Amniotic stem cell (primary cell): Measurements from ENCODE around the gene BBS5.
"Not testable (repeated sequence)": the region's sequence is repeated elsewhere in the genome, so short reads cannot be mapped to it uniquely, and the experiment has no call there.

Experiments
- DNase-seq: peaks from one replicate; lab custom pipeline; 2025; lab: John Stamatoyannopoulos, UW

The BBS5 gene

DNA sequence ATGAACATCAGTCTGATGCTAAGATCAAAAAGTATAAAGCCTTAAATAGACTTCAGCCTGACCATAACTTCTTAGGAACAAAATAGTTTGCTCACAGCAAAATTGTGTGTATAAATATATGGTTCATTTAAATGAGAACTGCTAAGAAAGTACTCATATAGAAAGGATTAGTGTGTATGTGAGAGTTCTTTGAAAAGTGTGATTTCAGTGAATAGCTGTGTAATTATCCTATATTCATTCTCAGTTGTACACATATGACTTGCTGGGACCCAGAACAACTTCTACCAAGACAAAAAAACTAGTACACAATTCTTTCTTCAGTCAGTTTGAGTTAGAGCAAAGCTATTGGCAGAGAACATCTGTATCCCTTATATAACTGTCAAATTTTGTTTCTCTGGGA, 7.2 kb downstream of the BBS5 start:
- no peak for DNase-seq

- DNase-seq = no peak
These were observed 11.5 kb downstream of the BBS5 start for GRCh38 chr2:169490834-169491233.

DNA sequence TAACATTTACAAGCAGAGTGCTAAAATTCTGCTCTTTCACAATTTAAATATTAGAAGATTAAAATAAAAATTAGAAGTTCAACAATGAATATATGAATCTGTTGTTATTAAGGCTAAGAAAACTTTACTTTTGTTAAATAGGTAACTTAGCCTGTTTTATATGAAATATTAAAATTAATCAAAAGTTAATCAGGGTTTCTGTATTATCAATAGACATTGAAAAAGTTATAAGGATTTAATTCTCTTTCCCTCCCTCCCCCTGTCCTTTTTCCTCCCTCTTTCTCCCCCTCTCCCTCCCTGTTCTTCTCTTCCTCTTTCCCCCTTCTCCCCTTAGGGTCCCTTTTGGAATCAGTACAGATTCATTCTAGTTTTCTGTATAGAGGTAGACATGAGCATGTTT, 12.1 kb downstream of the BBS5 start:
- no peak for DNase-seq

DNA sequence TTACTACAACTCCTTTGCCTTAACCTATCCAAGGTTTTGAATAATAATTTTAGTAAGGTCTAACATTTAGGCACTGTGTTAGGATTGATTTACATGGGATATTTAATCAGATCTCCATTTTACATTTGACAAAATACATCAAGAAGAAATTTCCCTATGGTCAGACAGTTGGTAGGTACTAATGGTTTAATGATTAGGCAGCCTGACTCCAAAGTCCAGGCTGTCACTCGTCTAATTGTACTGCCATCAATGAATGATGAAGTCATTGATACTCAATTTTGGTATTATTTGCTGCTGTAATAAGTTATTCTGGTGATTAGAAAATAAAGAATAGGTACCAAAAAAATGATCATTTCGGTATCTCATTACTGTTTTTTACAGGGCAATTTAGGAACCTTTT, 14.1 kb downstream of the BBS5 start:
- no peak for DNase-seq

DNA sequence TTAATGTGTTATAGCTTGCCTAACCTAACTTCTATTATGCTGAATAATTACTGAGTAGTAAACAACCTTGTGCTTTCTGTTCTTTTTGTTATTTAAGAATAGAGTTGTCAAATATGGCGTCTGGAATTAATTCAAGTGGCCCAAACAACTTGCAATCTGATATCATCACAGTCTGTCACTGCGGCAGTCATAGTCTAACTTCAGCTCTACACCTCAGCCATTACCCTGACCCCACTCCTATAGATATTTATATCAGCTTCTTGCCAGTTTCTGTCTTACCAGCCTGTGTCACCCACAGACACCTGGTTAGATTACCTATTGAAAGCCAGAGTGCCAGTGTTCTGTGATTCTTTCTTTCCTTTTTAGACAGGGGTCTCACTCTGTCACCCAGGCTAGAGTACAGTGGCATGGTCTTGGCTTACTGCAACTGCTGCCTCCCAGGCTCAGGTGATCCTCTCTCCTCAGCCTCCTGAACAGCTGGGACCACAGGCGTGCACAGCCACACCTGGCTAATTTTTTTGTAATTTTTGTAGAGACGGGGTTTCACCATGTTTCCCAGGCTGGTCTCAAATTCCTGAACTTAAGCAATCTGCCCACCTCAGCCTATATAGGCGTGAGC, 16.1 kb downstream of the BBS5 start:
- DNase-seq = no peak

GRCh38 chr2:169504651-169505050, 25.4 kb downstream of the BBS5 start:
- no peak for DNase-seq

DNA sequence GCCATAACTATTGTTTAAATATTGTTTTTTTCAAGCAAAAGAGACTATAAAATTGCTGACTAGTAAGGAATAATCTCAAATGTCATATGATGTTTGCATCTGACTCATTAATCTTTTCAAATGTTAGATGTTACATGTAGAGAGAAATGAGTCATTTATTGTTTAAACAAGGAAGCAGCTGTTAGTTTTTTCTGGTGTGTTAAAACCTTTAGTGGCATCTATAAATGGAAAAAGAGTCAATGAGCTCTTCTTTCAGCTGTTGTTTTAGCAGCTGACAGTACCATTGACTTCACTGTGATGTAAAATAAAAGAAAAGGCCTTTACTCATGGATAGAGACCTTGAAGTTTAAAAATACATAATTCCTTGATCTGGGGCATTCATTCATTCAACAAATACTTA, 28.4 kb downstream of the BBS5 start:
- peak; percentile 32 for DNase-seq

- no peak for DNase-seq
These were observed 30.1 kb downstream of the BBS5 start, which contains the start of gene KLHL41 for GRCh38 chr2:169509298-169509885. Gene KLHL41, plus strand, starts transcription at chr2:169509702. Its CDS starts 77 bp downstream, at chr2:169509779.

DNA sequence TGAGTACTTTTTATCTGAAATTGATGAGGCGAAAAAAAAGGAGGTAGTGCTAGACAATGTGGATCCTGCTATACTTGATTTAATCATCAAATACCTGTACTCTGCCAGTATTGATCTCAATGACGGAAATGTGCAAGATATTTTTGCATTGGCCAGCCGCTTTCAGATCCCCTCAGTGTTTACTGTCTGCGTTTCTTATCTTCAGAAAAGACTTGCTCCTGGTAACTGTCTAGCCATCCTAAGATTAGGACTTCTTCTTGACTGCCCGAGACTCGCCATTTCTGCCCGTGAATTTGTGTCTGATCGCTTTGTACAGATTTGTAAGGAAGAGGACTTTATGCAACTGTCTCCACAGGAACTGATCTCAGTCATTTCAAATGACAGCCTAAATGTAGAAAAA, 30.7 kb downstream of the BBS5 start:
- DNase-seq = no peak

DNA sequence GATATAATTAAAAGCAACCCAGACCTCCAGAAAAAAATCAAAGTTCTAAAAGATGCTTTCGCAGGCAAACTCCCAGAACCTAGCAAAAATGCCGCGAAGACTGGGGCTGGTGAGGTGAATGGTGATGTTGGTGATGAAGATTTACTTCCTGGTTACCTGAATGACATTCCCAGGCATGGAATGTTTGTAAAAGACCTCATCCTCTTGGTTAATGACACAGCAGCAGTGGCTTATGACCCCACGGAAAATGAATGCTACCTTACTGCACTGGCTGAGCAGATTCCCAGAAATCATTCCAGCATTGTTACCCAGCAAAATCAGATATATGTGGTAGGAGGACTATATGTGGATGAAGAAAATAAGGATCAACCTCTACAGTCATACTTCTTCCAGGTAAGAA, 31.2 kb downstream of the BBS5 start:
- DNase-seq = no peak

DNA sequence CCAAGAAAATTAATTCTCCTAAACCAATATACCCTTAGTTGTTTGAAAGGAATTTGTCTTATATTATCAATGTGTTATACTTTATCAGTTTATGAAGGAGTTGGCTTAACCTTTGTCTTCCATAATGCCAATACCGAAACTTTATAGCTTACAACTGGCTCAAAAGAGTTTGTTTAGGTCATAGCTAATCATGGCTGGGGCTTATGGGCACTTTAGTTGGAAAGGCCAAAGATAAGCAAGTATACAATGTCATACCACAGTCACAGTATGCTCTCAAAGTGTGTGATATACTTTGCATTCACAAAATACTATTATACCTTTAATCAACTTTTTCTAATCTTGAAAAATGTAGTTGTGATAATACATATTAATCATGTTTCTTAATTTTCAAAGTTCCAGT, 32.5 kb downstream of the BBS5 start:
- no peak for DNase-seq

GRCh38 chr2:169512525-169512924, 33.2 kb downstream of the BBS5 start:
- no peak for DNase-seq

- no peak for DNase-seq
These were observed 33.8 kb downstream of the BBS5 start for GRCh38 chr2:169513094-169513493.

GRCh38 chr2:169513926-169514325, 34.6 kb downstream of the BBS5 start:
- no peak for DNase-seq

DNA sequence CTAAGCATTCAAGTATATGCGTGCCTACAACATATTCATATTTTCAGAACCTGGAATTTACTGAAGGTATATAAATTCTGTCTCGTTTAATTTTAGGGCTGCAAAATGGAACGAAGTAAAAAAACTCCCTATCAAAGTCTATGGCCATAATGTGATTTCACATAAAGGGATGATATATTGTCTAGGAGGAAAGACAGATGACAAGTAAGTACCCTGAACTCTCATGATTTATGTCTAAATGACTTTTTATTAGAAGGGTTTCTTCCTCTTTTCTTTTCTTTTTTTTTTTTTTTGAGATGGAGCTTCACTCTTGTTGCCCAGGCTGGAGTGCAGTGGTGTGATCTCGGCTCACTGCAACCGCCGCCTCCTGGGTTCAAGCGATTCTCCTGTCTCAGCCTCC, 35.5 kb downstream of the BBS5 start:
- not testable (repeated sequence) for DNase-seq

DNA sequence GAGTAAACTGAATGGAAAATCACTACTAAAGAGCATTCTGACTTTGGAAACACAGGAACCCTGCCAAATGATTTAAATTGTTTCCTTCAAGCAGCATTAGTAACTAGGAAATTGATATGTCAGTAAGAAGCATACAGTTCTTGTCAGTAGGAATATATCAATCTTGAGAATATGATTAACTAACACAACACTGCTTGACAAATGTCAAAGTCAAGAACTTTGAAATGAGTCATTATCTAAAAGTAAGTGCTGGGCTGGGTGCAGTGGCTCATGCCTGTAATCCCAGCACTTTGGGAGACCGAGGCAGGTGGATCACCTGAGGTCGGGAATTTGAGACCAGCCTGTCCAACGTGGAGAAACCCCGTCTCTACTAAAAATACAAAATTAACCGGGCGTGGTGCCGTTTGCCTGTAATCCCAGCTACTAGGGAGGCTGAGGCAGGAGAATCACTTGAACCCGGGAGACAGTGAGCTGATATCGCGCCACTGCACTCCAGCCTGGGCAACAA, 37.2 kb downstream of the BBS5 start:
- DNase-seq = not testable (repeated sequence)

DNA sequence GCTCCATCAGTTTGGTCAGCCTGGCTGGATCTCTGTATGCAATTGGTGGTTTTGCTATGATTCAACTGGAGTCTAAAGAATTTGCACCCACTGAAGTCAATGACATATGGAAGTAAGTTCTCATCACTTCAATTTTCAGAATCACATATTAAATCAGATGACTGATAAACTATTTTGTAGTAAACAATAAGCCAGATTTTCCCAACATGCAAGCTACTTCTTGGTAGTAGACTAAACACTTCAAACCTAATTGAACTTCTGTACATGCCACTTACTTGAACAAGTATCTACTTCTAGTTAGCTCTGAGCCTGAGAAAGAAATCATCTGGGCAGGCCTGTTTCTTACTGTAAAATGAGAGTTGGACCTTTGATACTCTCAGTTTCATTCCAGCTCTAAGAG, 41.6 kb downstream of the BBS5 start:
- no peak for DNase-seq

DNA sequence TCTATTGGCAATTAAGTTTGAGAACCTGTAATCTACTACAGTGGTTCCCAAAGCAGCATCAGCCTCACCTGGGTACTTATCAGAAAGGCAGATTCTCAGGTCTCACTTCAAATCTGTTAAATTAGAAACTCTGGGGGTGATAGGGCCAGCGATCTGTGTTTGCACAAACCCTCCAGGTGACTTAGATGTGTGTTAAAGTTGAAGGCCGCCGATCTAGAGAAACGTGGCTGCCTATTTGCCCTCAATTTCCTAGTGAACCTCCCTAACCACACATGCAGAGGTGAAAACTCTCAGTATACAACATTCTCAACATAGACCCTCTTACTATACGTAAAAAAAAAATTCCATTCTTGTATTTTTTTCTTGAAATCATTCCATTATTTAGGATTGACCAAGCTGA, 44.4 kb downstream of the BBS5 start:
- DNase-seq = no peak

GRCh38 chr2:169525434-169525833, 46.1 kb downstream of the BBS5 start:
- DNase-seq = no peak

DNA sequence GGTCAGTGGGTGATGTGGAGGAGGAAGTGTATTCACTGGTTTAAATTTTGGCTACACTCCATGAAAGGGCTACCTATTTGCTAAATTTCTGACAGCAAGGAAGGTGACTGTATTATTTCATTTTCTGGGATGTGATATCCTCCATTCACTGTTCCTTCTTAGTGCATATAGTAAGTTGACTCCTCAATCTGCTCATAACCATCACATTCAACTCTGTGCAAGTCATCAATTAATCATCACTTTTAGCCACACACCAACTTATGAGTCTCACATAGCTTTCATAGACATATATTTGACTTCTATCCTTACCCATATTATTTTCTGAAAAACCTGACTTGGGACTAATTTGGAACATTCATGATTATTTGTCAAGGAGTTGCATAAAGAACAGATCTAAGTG, 47.2 kb downstream of the BBS5 start:
- no peak for DNase-seq

- peak; percentile 23 for DNase-seq
These were observed 49.0 kb downstream of the BBS5 start for GRCh38 chr2:169528271-169528701.

- DNase-seq = not testable (repeated sequence)
These were observed 60.2 kb downstream of the BBS5 start for GRCh38 chr2:169539460-169539859.

DNA sequence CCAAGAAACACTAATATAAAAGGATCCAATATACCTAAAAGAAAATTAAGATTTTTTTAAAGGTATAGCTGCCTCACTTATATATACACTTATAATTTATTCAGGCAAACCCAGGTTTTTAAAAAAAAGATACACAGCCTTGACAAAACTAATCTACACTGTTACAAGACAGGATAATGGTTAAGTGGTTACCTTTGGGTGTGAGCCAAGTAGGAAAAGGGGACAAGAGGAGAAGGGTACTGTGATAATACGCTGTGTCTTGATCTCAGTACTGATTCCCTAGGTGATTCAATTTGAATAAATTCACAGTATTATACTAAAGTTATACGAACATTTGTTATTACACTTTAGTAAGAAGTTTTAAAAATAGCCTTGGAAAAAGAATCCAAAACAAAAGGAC, 60.9 kb downstream of the BBS5 start:
- no peak for DNase-seq

- no peak for DNase-seq
These were observed 63.1 kb downstream of the BBS5 start for GRCh38 chr2:169542433-169542832.
